Liver (tissue), 3 donors: Measurements from ENCODE around the gene MYO16.

ENCODE experiments used
- GABPA ChIP-seq, 2 donors: IDR thresholded peaks in 1 of 2; conservative IDR thresholded peaks in 1 of 2; 2 replicates each; pipeline ENCODE4 v1.6.1; 2016; ENCODE audit warnings: antibody characterized with exemption in 2 of 2, mild to moderate bottlenecking in 1 of 2, moderate library complexity in 1 of 2
- MAX ChIP-seq: IDR thresholded peaks from 2 replicates; pipeline ENCODE4 v1.6.1; 2016; ENCODE audit warnings: antibody characterized with exemption
- RAD21 ChIP-seq, 2 donors: IDR thresholded peaks; 2 replicates each; pipeline ENCODE4 v1.6.1; 2016; ENCODE audit warnings: antibody characterized with exemption in 2 of 2, mild to moderate bottlenecking in 2 of 2
- TAF1 ChIP-seq: conservative IDR thresholded peaks from 2 replicates; pipeline ENCODE4 v1.6.1; 2016; ENCODE audit warnings: antibody characterized with exemption, mild to moderate bottlenecking
- TF ChIP-seq, protein P1 (sequence below): fragments of 150-350 bp; IDR thresholded peaks from 2 replicates; pipeline ENCODE4 v1.5.1; 2017; ENCODE audit warnings: improper control_type of control experiment, low read depth, low read length; ENCODE audit not compliant: missing input control
- TF ChIP-seq, protein P2 (sequence below): IDR thresholded peaks from 2 replicates; pipeline ENCODE4 v1.6.1; 2016; ENCODE audit warnings: antibody characterized with exemption
- donor health status: healthy.
- donor health status: healthy.

GRCh38 chr13:108959234-108959633, 329.8 kb downstream of the MYO16 start:
- TF ChIP-seq, protein P1, sequence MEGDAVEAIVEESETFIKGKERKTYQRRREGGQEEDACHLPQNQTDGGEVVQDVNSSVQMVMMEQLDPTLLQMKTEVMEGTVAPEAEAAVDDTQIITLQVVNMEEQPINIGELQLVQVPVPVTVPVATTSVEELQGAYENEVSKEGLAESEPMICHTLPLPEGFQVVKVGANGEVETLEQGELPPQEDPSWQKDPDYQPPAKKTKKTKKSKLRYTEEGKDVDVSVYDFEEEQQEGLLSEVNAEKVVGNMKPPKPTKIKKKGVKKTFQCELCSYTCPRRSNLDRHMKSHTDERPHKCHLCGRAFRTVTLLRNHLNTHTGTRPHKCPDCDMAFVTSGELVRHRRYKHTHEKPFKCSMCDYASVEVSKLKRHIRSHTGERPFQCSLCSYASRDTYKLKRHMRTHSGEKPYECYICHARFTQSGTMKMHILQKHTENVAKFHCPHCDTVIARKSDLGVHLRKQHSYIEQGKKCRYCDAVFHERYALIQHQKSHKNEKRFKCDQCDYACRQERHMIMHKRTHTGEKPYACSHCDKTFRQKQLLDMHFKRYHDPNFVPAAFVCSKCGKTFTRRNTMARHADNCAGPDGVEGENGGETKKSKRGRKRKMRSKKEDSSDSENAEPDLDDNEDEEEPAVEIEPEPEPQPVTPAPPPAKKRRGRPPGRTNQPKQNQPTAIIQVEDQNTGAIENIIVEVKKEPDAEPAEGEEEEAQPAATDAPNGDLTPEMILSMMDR: no peak
- TF ChIP-seq, protein P2, sequence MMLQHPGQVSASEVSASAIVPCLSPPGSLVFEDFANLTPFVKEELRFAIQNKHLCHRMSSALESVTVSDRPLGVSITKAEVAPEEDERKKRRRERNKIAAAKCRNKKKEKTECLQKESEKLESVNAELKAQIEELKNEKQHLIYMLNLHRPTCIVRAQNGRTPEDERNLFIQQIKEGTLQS: no peak
- no peak for TF ChIP-seq TAF1
- TF ChIP-seq MAX: no peak
- TF ChIP-seq RAD21 (IDR thresholded peaks at IDR 0.05): no peak
- no peak for TF ChIP-seq GABPA (IDR thresholded peaks at IDR 0.05 in 1 of 2, conservative IDR thresholded peaks at IDR 0.05 in 1 of 2)
